HG02759 (cell line): ENCODE results near the gene GRB7.

Source experiments
- ATAC-seq: cut with Tn5 transposase; IDR thresholded peaks from one replicate; pipeline ENCODE4 v1.9.1; 2021; ENCODE audit warnings: mild to moderate bottlenecking, moderate library complexity; ENCODE audit not compliant: unreplicated experiment

GRB7 gene

GRCh38 chr17:39794249-39794970, 56.7 kb downstream of the GRB7 start:
- ATAC-seq = peak; percentile 87
